Measurements from ENCODE around the gene TULP4.

The TULP4 gene

DNA sequence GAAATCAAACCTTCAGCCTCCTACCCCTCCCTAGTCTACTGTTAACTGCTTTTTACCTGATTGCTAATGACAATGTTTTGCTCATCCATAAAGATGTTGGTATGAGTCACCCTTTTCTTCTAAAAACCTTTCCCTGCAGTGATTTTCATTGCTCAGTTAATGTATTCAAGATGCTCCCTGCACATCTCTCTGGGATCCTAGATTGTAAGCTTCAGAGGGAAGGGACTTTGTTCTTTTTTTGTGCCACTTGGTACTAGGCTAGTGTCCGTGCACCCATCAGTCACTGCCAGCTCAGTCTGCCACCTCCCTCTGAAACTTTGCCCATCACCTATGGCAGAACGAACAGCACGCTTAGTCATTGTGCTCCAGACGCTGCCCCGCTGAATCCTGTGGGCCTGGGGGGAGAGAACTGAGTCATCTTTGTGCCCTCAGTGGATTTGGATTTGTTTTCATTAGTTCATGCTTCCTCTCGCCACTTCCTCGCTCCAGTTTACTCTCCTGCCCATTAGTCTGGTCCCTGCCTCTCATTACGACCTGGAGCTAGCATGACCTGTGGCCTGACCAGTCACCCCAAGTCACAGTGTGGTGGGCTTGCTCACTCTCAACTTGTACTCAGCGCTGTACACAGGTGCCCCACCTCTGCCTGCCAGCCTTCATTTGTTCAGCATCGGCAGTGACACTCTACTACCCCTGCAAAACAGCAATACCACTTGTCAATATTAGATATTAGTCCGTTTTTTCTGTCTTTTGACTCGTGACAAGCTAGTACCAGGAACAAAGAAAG lies 169.6 kb downstream of the TULP4 start:
- in situ Hi-C loops (cut with HindIII; ENCODE audit: low sequenced_read_pairs): no loop called here
- TF ChIP-seq, protein P1, sequence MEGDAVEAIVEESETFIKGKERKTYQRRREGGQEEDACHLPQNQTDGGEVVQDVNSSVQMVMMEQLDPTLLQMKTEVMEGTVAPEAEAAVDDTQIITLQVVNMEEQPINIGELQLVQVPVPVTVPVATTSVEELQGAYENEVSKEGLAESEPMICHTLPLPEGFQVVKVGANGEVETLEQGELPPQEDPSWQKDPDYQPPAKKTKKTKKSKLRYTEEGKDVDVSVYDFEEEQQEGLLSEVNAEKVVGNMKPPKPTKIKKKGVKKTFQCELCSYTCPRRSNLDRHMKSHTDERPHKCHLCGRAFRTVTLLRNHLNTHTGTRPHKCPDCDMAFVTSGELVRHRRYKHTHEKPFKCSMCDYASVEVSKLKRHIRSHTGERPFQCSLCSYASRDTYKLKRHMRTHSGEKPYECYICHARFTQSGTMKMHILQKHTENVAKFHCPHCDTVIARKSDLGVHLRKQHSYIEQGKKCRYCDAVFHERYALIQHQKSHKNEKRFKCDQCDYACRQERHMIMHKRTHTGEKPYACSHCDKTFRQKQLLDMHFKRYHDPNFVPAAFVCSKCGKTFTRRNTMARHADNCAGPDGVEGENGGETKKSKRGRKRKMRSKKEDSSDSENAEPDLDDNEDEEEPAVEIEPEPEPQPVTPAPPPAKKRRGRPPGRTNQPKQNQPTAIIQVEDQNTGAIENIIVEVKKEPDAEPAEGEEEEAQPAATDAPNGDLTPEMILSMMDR (IDR thresholded peaks at IDR 0.05; ENCODE audit: low read depth, low read length, missing control alignments): no peak
- DNase-seq (ENCODE audit: low read depth): peak; percentile 37
- H3K4me3 ChIP-seq (ENCODE audit: low read depth, low read length): no peak overlapping the region

DNA sequence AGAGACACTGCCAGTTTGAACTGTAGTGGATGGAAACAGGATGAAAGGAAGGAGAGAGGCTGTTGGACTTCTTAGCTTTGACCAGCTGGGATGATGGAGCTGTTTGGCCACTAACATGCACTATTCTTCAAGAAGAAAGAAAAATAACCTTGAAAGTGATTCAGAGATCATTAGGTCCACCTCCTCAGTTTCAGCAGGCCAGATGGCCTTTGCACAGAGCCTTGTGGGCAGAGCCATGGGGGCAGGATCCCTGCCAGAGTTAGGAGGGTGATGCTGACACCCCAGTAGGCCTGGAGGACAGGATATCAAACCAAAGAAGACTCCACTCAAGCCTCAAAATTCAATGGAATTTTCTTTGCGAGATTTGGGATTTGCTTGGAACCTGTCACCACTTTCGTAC lies 173.2 kb downstream of the TULP4 start:
- in situ Hi-C loops (cut with HindIII; ENCODE audit: low sequenced_read_pairs): no loop called here
- DNase-seq (ENCODE audit: low read depth): no peak
- TF ChIP-seq, protein P1 (IDR thresholded peaks at IDR 0.05; ENCODE audit: low read depth, low read length, missing control alignments): no peak
- no peak overlapping the region for H3K4me3 ChIP-seq (ENCODE audit: low read depth, low read length)

DNA sequence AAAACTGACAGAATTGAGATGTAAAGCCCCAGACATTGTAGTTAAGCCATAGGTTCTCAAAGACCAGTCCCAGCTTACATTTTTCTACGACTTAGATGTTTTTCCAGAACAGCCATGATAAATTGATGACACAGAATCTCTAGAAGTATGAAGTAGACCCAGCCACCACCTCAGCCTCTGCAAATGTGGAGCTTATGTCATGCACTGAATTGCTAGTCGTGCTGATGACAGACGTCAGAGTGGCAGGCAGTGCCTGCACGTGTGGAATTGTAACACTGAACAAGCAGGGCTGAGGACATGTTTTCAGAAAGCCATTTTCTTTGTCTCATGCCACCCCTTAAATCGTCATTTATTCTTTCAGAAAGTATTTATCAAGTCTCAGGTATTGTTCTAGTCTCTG lies 175.2 kb downstream of the TULP4 start:
- DNase-seq (ENCODE audit: low read depth): no peak
- TF ChIP-seq, protein P1 (IDR thresholded peaks at IDR 0.05; ENCODE audit: low read depth, low read length, missing control alignments): no peak

DNA sequence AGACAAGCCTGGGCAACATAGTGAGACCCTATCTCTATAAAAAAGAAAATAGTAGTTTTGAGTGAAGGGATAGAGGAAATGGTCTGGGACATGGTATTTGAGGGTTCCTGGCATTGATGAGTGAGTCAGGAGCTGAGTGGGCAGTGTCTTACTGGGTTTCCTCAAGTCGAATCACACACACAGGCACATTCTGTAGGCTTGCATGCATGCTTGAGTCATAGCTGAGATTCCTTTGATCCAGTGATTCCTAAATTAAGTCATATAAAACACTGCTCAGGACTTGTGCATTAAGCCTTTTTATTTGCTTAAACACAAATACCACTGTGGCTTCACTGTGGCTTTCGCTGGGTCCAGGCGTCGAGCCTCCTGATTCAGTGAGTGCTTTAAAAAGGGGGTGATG lies 175.8 kb downstream of the TULP4 start:
- peak; percentile 92 for DNase-seq (ENCODE audit: low read depth)
- no peak overlapping the region for H3K4me3 ChIP-seq (ENCODE audit: low read depth, low read length)
- in situ Hi-C loops (cut with HindIII; ENCODE audit: low sequenced_read_pairs): no loop called here
- TF ChIP-seq, protein P1 (IDR thresholded peaks at IDR 0.05; ENCODE audit: low read depth, low read length, missing control alignments): no peak

More for the DNA sequence above, 175.2 kb downstream of the TULP4 start:
- no peak overlapping the region for H3K4me3 ChIP-seq (ENCODE audit: low read depth, low read length)
- in situ Hi-C loops (cut with HindIII; ENCODE audit: low sequenced_read_pairs): no loop called here

DNA sequence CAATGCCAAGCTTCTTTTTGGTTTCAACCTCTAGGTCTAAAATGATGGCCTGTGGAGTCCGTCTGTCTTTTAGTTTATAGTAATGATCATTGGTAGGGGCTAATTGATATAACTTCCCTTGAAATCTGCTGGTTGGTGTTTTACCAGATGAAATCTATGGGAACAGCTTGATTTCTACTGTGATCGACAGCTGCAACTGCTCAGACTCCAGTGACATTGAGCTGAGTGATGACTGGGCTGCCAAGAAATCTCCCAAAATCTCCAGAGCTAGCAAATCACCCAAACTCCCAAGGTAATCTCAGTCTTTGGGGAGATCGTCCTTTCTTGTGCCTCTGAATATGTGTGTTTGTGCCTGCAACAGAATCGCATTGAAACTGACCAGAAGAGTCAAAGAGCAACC lies 177.2 kb downstream of the TULP4 start:
- in situ Hi-C loops (cut with HindIII; ENCODE audit: low sequenced_read_pairs): no loop called here
- H3K4me3 ChIP-seq (ENCODE audit: low read depth, low read length): no peak overlapping the region
- no peak for DNase-seq (ENCODE audit: low read depth)
- TF ChIP-seq, protein P1 (IDR thresholded peaks at IDR 0.05; ENCODE audit: low read depth, low read length, missing control alignments): no peak

DNA sequence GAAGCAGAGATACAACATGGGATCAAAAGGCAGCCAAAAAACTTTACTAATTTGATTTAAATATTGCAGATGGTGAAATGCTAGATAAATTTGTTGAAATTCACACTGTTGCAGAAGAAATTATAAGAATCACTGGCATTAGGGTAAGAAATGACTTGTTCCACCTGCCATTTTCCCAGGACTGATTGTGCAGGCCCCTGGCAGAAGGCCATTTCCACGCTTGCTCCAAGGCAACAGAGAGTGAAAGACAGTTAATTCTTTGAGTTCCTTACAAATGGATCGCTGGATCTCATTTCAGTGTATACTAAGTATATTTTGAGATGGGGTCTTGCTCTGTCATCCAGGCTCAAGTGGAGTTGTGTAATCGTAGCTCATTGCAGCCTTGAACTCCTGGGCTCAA lies 180.6 kb downstream of the TULP4 start:
- in situ Hi-C loops (cut with HindIII; ENCODE audit: low sequenced_read_pairs): no loop called here
- H3K4me3 ChIP-seq (ENCODE audit: low read depth, low read length): no peak overlapping the region
- TF ChIP-seq, protein P1 (IDR thresholded peaks at IDR 0.05; ENCODE audit: low read depth, low read length, missing control alignments): no peak
- no peak for DNase-seq (ENCODE audit: low read depth)

Measured in astrocyte of the cerebellum (primary cell).